ENCODE data around the gene TCP11.

The TCP11 gene

DNA sequence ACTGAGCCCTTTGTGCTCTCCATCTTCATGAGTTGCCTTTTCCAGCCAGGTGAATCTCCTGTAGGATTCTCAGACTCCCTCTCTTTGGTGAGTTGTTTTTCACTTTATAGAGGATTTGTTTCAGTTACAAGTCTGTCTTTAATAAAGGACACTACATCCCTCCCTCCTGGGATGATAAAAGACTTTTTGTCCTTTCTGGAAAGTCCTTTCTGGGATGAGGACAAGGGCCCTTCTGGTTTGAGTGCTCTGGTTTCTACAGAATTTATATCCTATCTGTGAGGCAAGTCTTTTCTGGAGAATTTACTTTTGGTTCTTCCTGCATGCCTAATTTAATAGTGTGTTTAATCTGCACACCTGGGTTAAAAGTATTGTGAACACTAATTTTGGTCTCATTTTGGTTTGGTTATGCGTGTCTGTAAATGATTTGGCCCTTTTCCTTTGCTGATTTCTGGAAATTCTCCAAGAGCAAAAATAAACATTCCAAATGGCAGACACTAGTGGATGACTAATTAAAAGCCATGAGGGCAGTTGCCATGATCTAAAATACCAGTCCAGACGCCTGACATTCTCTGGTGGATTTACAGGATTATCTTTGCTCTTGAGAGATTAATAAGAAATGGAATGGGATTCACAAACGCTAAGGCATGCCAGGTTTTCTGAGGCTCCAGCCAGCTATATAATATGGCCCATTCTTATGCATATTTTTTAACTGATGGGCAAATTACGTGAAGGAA is 44.8 kb downstream of the TCP11 start:
- no peak overlapping the region for H3K4me3 ChIP-seq (ENCODE audit: low read depth, low read length)
- no peak for TF ChIP-seq CTCF (IDR thresholded peaks at IDR 0.05; ENCODE audit: control insufficient read depth, extremely low read depth, insufficient read depth)
- peak; percentile 33 for DNase-seq (ENCODE audit: low read depth)

- no peak for TF ChIP-seq CTCF (IDR thresholded peaks at IDR 0.05; ENCODE audit: control insufficient read depth, extremely low read depth, insufficient read depth)
- DNase-seq (ENCODE audit: low read depth): no peak
- no peak overlapping the region for H3K4me3 ChIP-seq (ENCODE audit: low read depth, low read length)
Measured at GRCh38 chr6:35094183-35094582, 47.0 kb downstream of the TCP11 start.

DNA sequence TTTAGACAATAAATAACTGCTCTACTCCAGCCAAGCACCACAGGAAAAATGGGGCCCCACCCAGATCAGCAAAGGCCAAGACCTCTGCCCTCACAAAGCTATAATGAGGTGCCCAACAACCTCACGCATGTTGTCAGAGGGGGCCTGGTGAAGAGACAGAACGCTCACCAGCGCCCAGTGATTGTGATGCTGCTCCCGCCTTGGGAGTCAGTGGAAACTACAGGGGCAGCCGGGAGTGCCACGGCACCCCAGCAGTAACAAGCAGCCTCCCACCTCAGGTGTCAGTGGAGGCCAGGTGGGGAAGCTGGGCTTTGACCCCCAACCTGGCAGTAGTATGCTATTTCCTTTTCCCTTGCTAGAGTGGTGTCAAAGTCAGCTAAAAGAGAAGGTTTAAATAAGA is 47.4 kb downstream of the TCP11 start:
- DNase-seq (ENCODE audit: low read depth): no peak
- H3K4me3 ChIP-seq (ENCODE audit: low read depth, low read length): no peak overlapping the region
- no peak for TF ChIP-seq CTCF (IDR thresholded peaks at IDR 0.05; ENCODE audit: control insufficient read depth, extremely low read depth, insufficient read depth)

DNA sequence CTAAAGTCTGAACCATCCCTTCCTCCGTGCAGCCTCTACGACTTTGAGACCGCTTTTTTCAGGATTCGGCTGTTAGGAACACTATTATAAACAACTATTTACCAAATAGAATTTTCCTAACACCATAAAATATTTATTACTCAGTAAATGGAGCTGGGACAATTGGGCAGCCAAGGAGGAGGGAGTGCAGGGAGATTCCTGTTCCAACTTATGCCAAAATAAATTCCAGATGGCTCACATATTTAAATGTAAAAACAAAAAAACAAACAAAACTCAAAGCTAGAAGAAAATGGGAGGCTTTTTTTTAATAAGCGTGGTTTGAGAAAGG is 48.1 kb downstream of the TCP11 start:
- peak; percentile 43 for DNase-seq (ENCODE audit: low read depth)
- TF ChIP-seq CTCF (IDR thresholded peaks at IDR 0.05; ENCODE audit: control insufficient read depth, extremely low read depth, insufficient read depth): no peak
- H3K4me3 ChIP-seq (ENCODE audit: low read depth, low read length): no peak overlapping the region

DNA sequence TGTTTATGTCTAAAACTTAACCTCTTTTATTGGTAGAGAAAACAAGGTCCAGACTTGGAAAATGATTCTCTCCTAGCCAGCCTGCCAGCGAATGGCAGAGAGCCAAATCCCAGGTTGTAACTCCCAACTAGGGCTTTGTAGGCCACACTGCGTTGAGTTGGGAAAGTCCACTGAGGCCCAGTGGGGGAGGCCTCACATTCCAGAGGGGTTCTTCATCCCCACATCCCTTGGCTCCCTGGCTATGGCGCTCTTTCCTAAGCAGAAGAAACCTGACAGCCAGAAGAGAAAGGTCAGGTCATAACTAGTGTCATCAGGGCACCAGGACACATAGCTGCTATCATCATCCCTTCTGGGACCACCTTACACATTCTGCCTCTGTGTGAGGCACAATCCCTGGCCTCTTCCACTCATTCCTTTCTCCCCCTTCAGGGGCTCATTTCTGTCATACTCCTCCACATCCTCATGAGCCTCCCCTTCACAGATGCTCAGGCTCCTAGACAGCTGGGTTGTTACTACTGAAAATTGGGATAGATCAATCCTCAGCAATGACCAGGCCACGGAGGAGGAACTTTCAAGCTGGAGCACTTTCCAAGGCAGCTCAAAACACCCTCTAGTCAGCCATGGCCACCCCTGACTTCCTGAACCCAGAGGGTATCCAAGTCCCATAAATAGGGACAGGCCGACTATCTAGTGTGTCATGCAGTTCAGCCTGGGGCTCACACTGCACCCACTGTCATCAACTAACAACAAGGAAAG is 48.6 kb downstream of the TCP11 start:
- no peak for TF ChIP-seq CTCF (IDR thresholded peaks at IDR 0.05; ENCODE audit: control insufficient read depth, extremely low read depth, insufficient read depth)
- H3K4me3 ChIP-seq (ENCODE audit: low read depth, low read length): no peak overlapping the region
- no peak for DNase-seq (ENCODE audit: low read depth)

GRCh38 chr6:35091346-35092083 is 49.6 kb downstream of the TCP11 start:
- no peak overlapping the region for H3K4me3 ChIP-seq (ENCODE audit: low read depth, low read length)
- no peak for DNase-seq (ENCODE audit: low read depth)
- TF ChIP-seq CTCF (IDR thresholded peaks at IDR 0.05; ENCODE audit: control insufficient read depth, extremely low read depth, insufficient read depth): no peak

Data from LNCaP clone FGC (cell line).